CD4-positive, alpha-beta T cell (primary cell): ENCODE results near the gene FAM193B. TPM values are rescaled to one million over a fixed set of nuclear protein-coding genes. Genes with fewer than 3 reads are reported as not detected.
A peak's percentile ranks its signal among the peaks of the same experiment; 100 is the strongest.

Experiments used
- ATAC-seq: fragments of 200-7000 bp; cut with Tn5 transposase; one replicate; pipeline ENCODE4 v1.10.0; 2022; ENCODE audit warnings: mild to moderate bottlenecking; ENCODE audit not compliant: poor library complexity
- CTCF ChIA-PET: fragments of 350-600 bp; sonication (Branson Sonifier 250); formaldehyde crosslinking; loops from one replicate; lab custom pipeline; 2021; ENCODE audit warnings: antibody characterized with exemption, inconsistent platforms; lab: Charles Lee
- POLR2A ChIA-PET: fragments of 350-600 bp; sonication (Branson Sonifier 250); formaldehyde crosslinking; loops from one replicate; lab custom pipeline; 2021; ENCODE audit warnings: antibody characterized with exemption, inconsistent platforms; lab: Charles Lee
- DNase-seq, 14 experiments: peaks; one replicate each; pipeline ENCODE4 v3.0.0-alpha.2; 2013 to 2020; ENCODE audit warnings: mixed read lengths in 2 of 14
- H3K27ac ChIP-seq, 2 donors: one replicate each; pipeline versions ENCODE4 v1.5.1 to v1.7.0; 2013; ENCODE audit warnings: low read length in 2 of 2, low read depth in 1 of 2, mild to moderate bottlenecking in 1 of 2
- H3K27me3 ChIP-seq, 2 experiments: 1 replicate in 1 of 2; 2 replicates in 1 of 2; pipeline versions ENCODE4 v1.6.1 to v1.7.0; 2013; ENCODE audit warnings: low read length in 2 of 2, control low read depth in 1 of 2, mild to moderate bottlenecking in 1 of 2, moderate library complexity in 1 of 2; ENCODE audit not compliant: insufficient read depth in 2 of 2, control insufficient read depth in 1 of 2
- H3K36me3 ChIP-seq: one replicate; pipeline ENCODE4 v1.6.1; 2013; ENCODE audit warnings: low read length, control low read depth; ENCODE audit not compliant: insufficient read depth
- H3K4me1 ChIP-seq: one replicate; pipeline ENCODE4 v1.6.1; 2013; ENCODE audit warnings: low read length, control low read depth; ENCODE audit not compliant: insufficient read depth
- H3K4me3 ChIP-seq: one replicate; pipeline ENCODE4 v1.5.1; 2013; ENCODE audit warnings: mild to moderate bottlenecking, low read length, moderate library complexity
- H3K9me3 ChIP-seq, 2 experiments: 1 replicate in 1 of 2; 2 replicates in 1 of 2; pipeline versions ENCODE4 v1.6.1 to v1.7.0; 2013; ENCODE audit warnings: low read length in 2 of 2, mild to moderate bottlenecking in 2 of 2, control low read depth in 1 of 2, moderate library complexity in 1 of 2; ENCODE audit not compliant: control insufficient read depth in 1 of 2, insufficient read depth in 1 of 2
- H3K27ac Mint-ChIP-seq: one replicate; pipeline ENCODE4 v1.8.0; 2020; ENCODE audit warnings: mixed read lengths
- H3K27me3 Mint-ChIP-seq: one replicate; pipeline ENCODE4 v1.8.0; 2021; ENCODE audit warnings: mixed read lengths
- H3K36me3 Mint-ChIP-seq: one replicate; pipeline ENCODE4 v1.8.0; 2021; ENCODE audit warnings: low read depth, mixed read lengths
- H3K4me1 Mint-ChIP-seq: one replicate; pipeline ENCODE4 v1.8.0; 2021; ENCODE audit warnings: low read depth, mixed read lengths
- H3K4me3 Mint-ChIP-seq: one replicate; pipeline ENCODE4 v1.8.0; 2020; ENCODE audit warnings: mild to moderate bottlenecking, mixed read lengths
- H3K9me3 Mint-ChIP-seq: one replicate; pipeline ENCODE4 v1.8.0; 2020; ENCODE audit warnings: mixed read lengths
- intact Hi-C, 2 experiments: fragments of 100-400 bp; cut with DNase I in 1 of 2; cut with micrococcal nuclease in 1 of 2; formaldehyde crosslinking; loops; one replicate each; pipeline versions ENCODE4 v1.15.1 to v1.9.0; 2023 to 2025; cut with DNase I, micrococcal nuclease
- total RNA-seq, 174 experiments: library from RNA in 2 of 174; stranded (reverse) in 2 of 174; gene quantifications; one replicate each; pipeline ENCODE4 v1.2.3 and lab custom pipeline; 2021 to 2026
- TF ChIP-seq, protein P1 (sequence below): fragments of 200-600 bp; IDR thresholded peaks from one replicate; pipeline ENCODE4 v1.8.0; 2022; ENCODE audit warnings: antibody characterized with exemption, mild to moderate bottlenecking

FAM193B gene
- total RNA-seq, 2 experiments from 2014 or later, result 150 to 155 TPM

DNA sequence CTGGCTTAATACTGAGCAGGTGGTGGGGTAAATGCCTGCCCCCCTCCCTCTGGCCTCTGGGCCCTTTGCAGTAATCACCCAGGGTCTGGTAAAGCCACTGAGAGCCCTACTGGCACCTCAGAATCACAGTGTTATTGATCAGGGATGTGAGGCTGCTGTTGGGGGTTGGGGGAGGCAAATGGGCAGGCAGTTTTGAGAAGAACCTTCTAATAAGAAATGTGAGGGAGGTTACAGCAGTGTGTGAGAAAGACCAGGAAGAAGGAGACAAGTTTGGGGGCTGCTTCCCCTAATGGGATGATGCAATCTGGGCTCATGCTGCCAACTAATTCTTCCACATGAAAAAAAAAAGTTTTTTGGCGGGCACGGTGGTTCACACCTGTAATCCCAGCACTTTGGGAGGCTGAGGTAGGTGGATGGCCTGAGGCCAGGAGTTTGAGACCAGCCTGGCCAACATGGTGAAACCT is 42.4 kb upstream of the FAM193B start:
- ATAC-seq (no peak), DNase-seq (no peak)
- peaks cover 39% of the 10 kb centered on the region for H3K36me3 ChIP-seq
- no peaks in the 10 kb centered on the region for H3K9me3 ChIP-seq
- H3K27me3 ChIP-seq, result no peaks in the 10 kb centered on the region
- peaks cover under 1% of the 10 kb centered on the region for H3K27me3 Mint-ChIP-seq
- H3K27ac Mint-ChIP-seq, result no peak overlapping the region
- no peak overlapping the region for H3K4me3 ChIP-seq
- no peaks in the 10 kb centered on the region for H3K9me3 Mint-ChIP-seq
- peaks cover 51% of the 10 kb centered on the region for H3K36me3 Mint-ChIP-seq
- H3K27ac ChIP-seq, result no peak overlapping the region
- H3K4me1 ChIP-seq, result peaks cover 52% of the 10 kb centered on the region
- TF ChIP-seq, protein P1, sequence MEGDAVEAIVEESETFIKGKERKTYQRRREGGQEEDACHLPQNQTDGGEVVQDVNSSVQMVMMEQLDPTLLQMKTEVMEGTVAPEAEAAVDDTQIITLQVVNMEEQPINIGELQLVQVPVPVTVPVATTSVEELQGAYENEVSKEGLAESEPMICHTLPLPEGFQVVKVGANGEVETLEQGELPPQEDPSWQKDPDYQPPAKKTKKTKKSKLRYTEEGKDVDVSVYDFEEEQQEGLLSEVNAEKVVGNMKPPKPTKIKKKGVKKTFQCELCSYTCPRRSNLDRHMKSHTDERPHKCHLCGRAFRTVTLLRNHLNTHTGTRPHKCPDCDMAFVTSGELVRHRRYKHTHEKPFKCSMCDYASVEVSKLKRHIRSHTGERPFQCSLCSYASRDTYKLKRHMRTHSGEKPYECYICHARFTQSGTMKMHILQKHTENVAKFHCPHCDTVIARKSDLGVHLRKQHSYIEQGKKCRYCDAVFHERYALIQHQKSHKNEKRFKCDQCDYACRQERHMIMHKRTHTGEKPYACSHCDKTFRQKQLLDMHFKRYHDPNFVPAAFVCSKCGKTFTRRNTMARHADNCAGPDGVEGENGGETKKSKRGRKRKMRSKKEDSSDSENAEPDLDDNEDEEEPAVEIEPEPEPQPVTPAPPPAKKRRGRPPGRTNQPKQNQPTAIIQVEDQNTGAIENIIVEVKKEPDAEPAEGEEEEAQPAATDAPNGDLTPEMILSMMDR, result no peak
- intact Hi-C loops, result no loop called here
- peaks cover 51% of the 10 kb centered on the region for H3K4me1 Mint-ChIP-seq
- H3K4me3 Mint-ChIP-seq, result peak overlapping the region; percentile 70
- CTCF ChIA-PET, result no interaction called here
- POLR2A ChIA-PET, result no interaction called here

DNA sequence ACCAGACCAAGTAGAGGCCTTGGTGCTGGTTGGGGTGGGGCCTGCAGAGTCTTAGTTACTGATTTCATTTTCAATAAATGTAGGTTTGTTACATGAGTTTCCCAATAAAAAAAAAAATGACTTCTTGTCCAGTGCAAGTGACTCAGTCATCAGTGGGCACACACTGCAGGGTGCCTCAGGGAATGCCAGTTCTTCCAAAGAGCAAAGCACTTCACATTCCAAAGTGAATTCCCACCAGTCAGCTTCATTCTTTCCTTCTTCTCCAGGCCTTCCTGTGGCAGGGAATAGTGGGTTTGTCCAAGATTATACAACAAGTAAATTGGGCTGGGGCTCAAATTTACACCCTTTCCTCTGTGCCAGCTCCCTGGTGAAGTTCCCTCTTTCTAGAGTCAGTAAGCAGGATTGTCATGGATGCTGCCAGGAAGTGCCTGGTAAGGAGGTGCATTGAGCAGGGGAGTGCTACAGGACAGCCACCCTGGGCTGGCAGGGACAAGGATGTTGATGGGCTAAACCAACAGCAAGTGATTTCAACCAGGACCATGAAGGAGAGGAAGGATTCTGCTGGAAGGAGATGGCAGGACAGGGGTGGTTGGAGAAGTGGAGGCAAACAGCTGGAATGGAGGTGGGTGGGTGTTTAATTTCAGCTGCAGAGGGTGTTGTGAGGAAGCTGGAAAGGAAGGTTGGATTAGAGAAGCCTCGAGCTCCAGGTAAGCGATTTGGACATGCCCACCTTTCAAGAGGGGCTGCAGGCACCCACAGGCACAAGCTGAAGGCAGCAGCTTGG is 41.8 kb upstream of the FAM193B start:
- TF ChIP-seq, protein P1, result no peak
- H3K4me1 ChIP-seq, result peaks cover 51% of the 10 kb centered on the region
- ChIA-PET POLR2A (no interaction called here), CTCF (no interaction called here)
- no peaks in the 10 kb centered on the region for H3K27me3 ChIP-seq
- peaks cover 57% of the 10 kb centered on the region for H3K36me3 Mint-ChIP-seq
- H3K36me3 ChIP-seq, result peaks cover 39% of the 10 kb centered on the region
- no peak overlapping the region for H3K27ac ChIP-seq
- peak overlapping the region; percentile 25 for H3K4me3 Mint-ChIP-seq
- no peaks in the 10 kb centered on the region for H3K9me3 Mint-ChIP-seq
- H3K4me3 ChIP-seq, result no peak overlapping the region
- H3K27ac Mint-ChIP-seq, result no peak overlapping the region
- DNase-seq (no peak), ATAC-seq (no peak)
- intact Hi-C loops, result no loop called here
- peaks cover 52% of the 10 kb centered on the region for H3K4me1 Mint-ChIP-seq
- no peaks in the 10 kb centered on the region for H3K9me3 ChIP-seq
- H3K27me3 Mint-ChIP-seq, result peaks cover 3% of the 10 kb centered on the region

DNA sequence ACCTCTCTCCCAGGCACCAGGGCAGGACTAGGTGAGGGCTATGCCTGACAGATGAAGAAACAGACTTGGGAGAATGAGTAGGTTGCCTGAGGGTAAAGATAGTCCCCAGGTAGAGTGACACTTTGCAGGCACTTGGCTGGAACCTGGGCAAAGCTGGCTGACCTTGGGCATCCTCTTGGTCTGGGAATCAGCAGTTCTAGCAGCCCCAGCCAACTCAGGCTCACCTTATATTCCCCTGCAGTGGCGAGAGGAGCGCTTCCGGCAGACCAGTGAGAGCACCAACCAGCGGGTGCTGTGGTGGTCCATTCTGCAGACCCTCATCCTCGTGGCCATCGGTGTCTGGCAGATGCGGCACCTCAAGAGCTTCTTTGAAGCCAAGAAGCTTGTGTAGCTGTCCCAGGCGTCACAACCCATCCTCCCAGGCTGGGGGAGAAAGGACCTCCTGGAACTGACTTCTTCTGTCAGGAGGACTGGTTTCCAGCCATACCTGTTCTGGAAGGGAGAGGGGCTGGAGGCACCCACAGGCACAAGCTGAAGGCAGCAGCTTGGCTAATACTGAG is 40.7 kb upstream of the FAM193B start:
- peak in 1 of 14 experiments; percentile 15 for DNase-seq
- CTCF ChIA-PET, result no interaction called here
- peak overlapping the region; percentile 38 for H3K4me3 Mint-ChIP-seq

More for the DNA sequence above, 40.7 kb upstream of the FAM193B start:
- Mint-ChIP-seq H3K9me3 (no peaks in the 10 kb centered on the region), H3K4me1 (peaks cover 42% of the 10 kb centered on the region), H3K27ac (no peak overlapping the region), H3K36me3 (peaks cover 50% of the 10 kb centered on the region), H3K27me3 (peaks cover 9% of the 10 kb centered on the region)
- ATAC-seq, result no peak
- no peak overlapping the region for H3K27ac ChIP-seq
- no peaks in the 10 kb centered on the region for H3K27me3 ChIP-seq
- H3K36me3 ChIP-seq, result peaks cover 39% of the 10 kb centered on the region
- no peak overlapping the region for H3K4me3 ChIP-seq
- peaks cover 41% of the 10 kb centered on the region for H3K4me1 ChIP-seq
- intact Hi-C loops, result no loop called here
- TF ChIP-seq, protein P1, result no peak
- no peaks in the 10 kb centered on the region for H3K9me3 ChIP-seq
- POLR2A ChIA-PET, result no interaction called here
